Mesendoderm (in vitro differentiated cells): ENCODE data around the gene PLPP7.

ENCODE experiments used
- DNase-seq: peaks from one replicate; pipeline ENCODE4 v3.0.0; 2013
- H2AK5ac ChIP-seq: 2 replicates; pipeline ENCODE4 v1.6.1; 2013; ENCODE audit warnings: low read length, inconsistent platforms
- H2BK120ac ChIP-seq: 2 replicates; pipeline ENCODE4 v1.6.1; 2013; ENCODE audit warnings: low read depth, mild to moderate bottlenecking, low read length, moderate library complexity, mixed read lengths
- H2BK15ac ChIP-seq: replicated peaks from 2 replicates; pipeline ENCODE4 v1.6.1; 2013; ENCODE audit warnings: low read depth, mild to moderate bottlenecking, moderate library complexity
- H2BK5ac ChIP-seq: 2 replicates; pipeline ENCODE4 v1.6.1; 2013; ENCODE audit warnings: low read length, inconsistent platforms
- H3K18ac ChIP-seq: 2 replicates; pipeline ENCODE4 v1.6.1; 2013; ENCODE audit warnings: mild to moderate bottlenecking, low read length, mixed read lengths
- H3K23ac ChIP-seq: one replicate; pipeline ENCODE4 v1.6.1; 2013; ENCODE audit warnings: low read length
- H3K27ac ChIP-seq: 2 replicates; pipeline ENCODE4 v1.5.1; 2013; ENCODE audit warnings: low read depth, mild to moderate bottlenecking, inconsistent platforms, low read length, moderate library complexity
- H3K27me3 ChIP-seq: 2 replicates; pipeline ENCODE4 v1.6.1; 2013; ENCODE audit warnings: low read length, control low read depth, mild to moderate bottlenecking, inconsistent platforms; ENCODE audit not compliant: insufficient read depth, poor library complexity
- H3K36me3 ChIP-seq: 2 replicates; pipeline ENCODE4 v1.6.1; 2013; ENCODE audit warnings: low read length, inconsistent platforms; ENCODE audit not compliant: control insufficient read depth, insufficient read depth
- H3K4ac ChIP-seq: one replicate; pipeline ENCODE4 v1.6.1; 2013; ENCODE audit warnings: low read depth, mild to moderate bottlenecking, low read length, moderate library complexity
- H3K4me1 ChIP-seq: 2 replicates; pipeline ENCODE4 v1.6.1; 2013; ENCODE audit warnings: low read depth, low read length, inconsistent platforms; ENCODE audit not compliant: control insufficient read depth
- H3K4me2 ChIP-seq: 2 replicates; pipeline ENCODE4 v1.6.1; 2013; ENCODE audit warnings: low read length
- H3K4me3 ChIP-seq: 2 replicates; pipeline ENCODE4 v1.5.1; 2013; ENCODE audit warnings: mild to moderate bottlenecking, low read length
- H3K56ac ChIP-seq: one replicate; pipeline ENCODE4 v1.6.1; 2013; ENCODE audit warnings: low read length
- H3K79me1 ChIP-seq: 2 replicates; pipeline ENCODE4 v1.6.1; 2013; ENCODE audit warnings: low read length, inconsistent platforms
- H3K79me2 ChIP-seq: 2 replicates; pipeline ENCODE4 v1.6.1; 2013; ENCODE audit warnings: mild to moderate bottlenecking, low read length; ENCODE audit not compliant: control insufficient read depth, insufficient read depth
- H3K9ac ChIP-seq: 2 replicates; pipeline ENCODE4 v1.6.1; 2013; ENCODE audit warnings: low read length, inconsistent platforms
- H4K5ac ChIP-seq: one replicate; pipeline ENCODE4 v1.6.1; 2013; ENCODE audit warnings: low read length
- H4K8ac ChIP-seq: one replicate; pipeline ENCODE4 v1.6.1; 2013; ENCODE audit warnings: low read depth, mild to moderate bottlenecking, control low read depth, low read length, moderate library complexity
- WGBS: extraction: QIAGEN DNeasy Blood & Tissue Kit; methylation state at CpG from one replicate; pipeline ENCODE4 v1.1.7; 2013; ENCODE audit warnings: low lambda C conversion rate, missing lambda C conversion rate; ENCODE audit not compliant: insufficient coverage; ENCODE audit errors: extremely low coverage; 5-methylcytosine and 5-hydroxymethylcytosine counted together

The PLPP7 gene

GRCh38 chr9:131253891-131254491 lies 35.5 kb upstream of the PLPP7 start:
- WGBS: no CpG with 5 or more reads among the region's 14 CpGs
- H2BK5ac ChIP-seq: no peak overlapping the region
- H2AK5ac ChIP-seq: no peak overlapping the region
- H4K8ac ChIP-seq: no peak overlapping the region
- no peaks in the 10 kb centered on the region for H3K4me1 ChIP-seq
- no peak overlapping the region for H4K5ac ChIP-seq
- no peak overlapping the region for H3K4me2 ChIP-seq
- H3K23ac ChIP-seq: no peak overlapping the region
- H3K18ac ChIP-seq: no peak overlapping the region
- H3K56ac ChIP-seq: no peak overlapping the region
- no peak overlapping the region for H3K4ac ChIP-seq
- no peaks in the 10 kb centered on the region for H3K27me3 ChIP-seq
- H3K9ac ChIP-seq: no peak overlapping the region
- no peak overlapping the region for H2BK120ac ChIP-seq
- H3K79me1 ChIP-seq: no peaks in the 10 kb centered on the region
- no peak overlapping the region for H3K27ac ChIP-seq
- no peaks in the 10 kb centered on the region for H3K36me3 ChIP-seq
- H3K4me3 ChIP-seq: no peak overlapping the region
- no peak overlapping the region for H2BK15ac ChIP-seq
- no peak for DNase-seq
- H3K79me2 ChIP-seq: no peaks in the 10 kb centered on the region

DNA sequence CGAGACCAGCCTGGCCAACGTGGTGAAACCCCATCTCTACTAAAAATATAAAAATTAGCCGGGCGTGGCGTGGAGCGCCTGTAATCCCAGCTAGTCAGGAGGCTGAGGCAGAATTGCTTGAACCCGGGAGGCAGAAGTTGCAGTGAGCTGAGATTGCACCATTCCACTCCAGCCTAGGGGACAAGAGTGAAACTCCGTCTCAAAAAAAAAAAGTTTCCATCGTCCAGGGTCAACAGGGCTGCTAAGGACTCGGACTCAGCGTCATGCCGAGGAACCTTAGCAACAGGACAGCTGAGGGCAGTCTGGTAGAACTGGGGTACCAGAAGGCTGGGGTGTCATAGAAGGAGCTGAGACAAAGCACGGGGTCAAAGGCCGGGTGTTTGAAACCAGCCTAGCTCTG lies 34.9 kb upstream of the PLPP7 start:
- Histone ChIP-seq H3K4me1 (no peaks in the 10 kb centered on the region), H3K27me3 (no peaks in the 10 kb centered on the region), H3K23ac (no peak overlapping the region), H3K56ac (no peak overlapping the region), H2BK120ac (no peak overlapping the region), H3K4ac (no peak overlapping the region), H3K36me3 (no peaks in the 10 kb centered on the region), H4K5ac (no peak overlapping the region), H3K4me2 (no peak overlapping the region), H3K79me1 (no peaks in the 10 kb centered on the region), H3K4me3 (no peak overlapping the region), H3K79me2 (no peaks in the 10 kb centered on the region), H2AK5ac (no peak overlapping the region), H3K9ac (no peak overlapping the region), H4K8ac (no peak overlapping the region), H3K27ac (no peak overlapping the region), H2BK5ac (no peak overlapping the region), H2BK15ac (no peak overlapping the region), H3K18ac (no peak overlapping the region)
- WGBS: no CpG with 5 or more reads among the region's 14 CpGs
- no peak for DNase-seq

- H3K79me1 ChIP-seq: no peaks in the 10 kb centered on the region
- H3K4me3 ChIP-seq: no peak overlapping the region
- H3K4me2 ChIP-seq: no peak overlapping the region
- no peaks in the 10 kb centered on the region for H3K36me3 ChIP-seq
- H3K4me1 ChIP-seq: no peaks in the 10 kb centered on the region
- no peak overlapping the region for H2BK5ac ChIP-seq
- no CpG with 5 or more reads among the region's 8 CpGs for WGBS
- no peak overlapping the region for H3K23ac ChIP-seq
- no peak overlapping the region for H4K8ac ChIP-seq
- no peaks in the 10 kb centered on the region for H3K79me2 ChIP-seq
- H3K9ac ChIP-seq: no peak overlapping the region
- no peak overlapping the region for H2BK15ac ChIP-seq
- H2AK5ac ChIP-seq: no peak overlapping the region
- no peak for DNase-seq
- no peak overlapping the region for H3K27ac ChIP-seq
- no peak overlapping the region for H3K56ac ChIP-seq
- no peak overlapping the region for H2BK120ac ChIP-seq
- no peaks in the 10 kb centered on the region for H3K27me3 ChIP-seq
- no peak overlapping the region for H4K5ac ChIP-seq
- no peak overlapping the region for H3K18ac ChIP-seq
- no peak overlapping the region for H3K4ac ChIP-seq
Observed at GRCh38 chr9:131255676-131256197, 33.8 kb upstream of the PLPP7 start.

DNA sequence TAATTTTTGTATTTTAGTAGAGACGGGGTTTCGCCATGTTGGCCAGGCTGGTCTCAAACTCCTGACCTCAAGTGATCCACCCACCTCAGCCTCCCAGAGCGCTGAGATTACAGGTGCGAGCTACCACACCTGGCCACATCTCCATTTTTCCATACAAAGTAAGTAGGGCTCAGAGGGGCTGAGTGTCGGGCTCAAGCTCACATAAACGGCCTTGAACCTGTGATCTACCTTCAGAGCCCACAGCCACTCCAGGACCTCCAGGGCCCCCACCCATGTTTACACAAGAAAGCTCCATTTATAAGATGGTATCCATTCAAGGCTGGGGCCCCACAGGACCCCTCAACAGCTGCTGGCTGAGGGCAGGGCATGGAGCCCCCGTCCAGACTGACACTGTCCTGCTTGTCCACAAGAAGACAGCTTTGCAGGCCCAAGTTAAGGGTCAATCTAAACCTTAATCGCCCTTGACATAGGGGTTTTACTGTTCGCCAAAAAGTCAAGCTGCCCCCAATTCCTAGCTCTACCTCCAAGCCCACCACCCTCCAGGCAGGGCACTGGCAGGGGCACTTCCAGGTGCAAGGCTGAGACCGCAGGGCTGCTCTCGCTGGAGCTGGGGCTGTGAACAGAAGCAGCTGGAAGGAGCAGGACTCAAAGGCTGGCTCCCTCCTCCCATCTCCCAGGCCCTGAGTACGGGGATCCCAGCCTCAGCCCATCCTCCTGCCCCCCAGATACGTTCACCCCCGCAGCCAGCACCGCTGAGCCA lies 32.1 kb upstream of the PLPP7 start:
- H2BK15ac ChIP-seq: no peak overlapping the region
- no peaks in the 10 kb centered on the region for H3K79me2 ChIP-seq
- no peak overlapping the region for H4K8ac ChIP-seq
- no peak overlapping the region for H3K9ac ChIP-seq
- no peak overlapping the region for H2BK5ac ChIP-seq
- no peaks in the 10 kb centered on the region for H3K36me3 ChIP-seq
- H3K18ac ChIP-seq: no peak overlapping the region
- no peak overlapping the region for H2AK5ac ChIP-seq
- no peak overlapping the region for H3K4ac ChIP-seq
- DNase-seq: no peak
- no peak overlapping the region for H3K4me3 ChIP-seq
- no peaks in the 10 kb centered on the region for H3K27me3 ChIP-seq
- H3K4me2 ChIP-seq: no peak overlapping the region
- no peaks in the 10 kb centered on the region for H3K79me1 ChIP-seq
- H4K5ac ChIP-seq: no peak overlapping the region
- H3K56ac ChIP-seq: no peak overlapping the region
- H2BK120ac ChIP-seq: no peak overlapping the region
- no peaks in the 10 kb centered on the region for H3K4me1 ChIP-seq
- WGBS: no CpG with 5 or more reads among the region's 15 CpGs
- no peak overlapping the region for H3K23ac ChIP-seq
- no peak overlapping the region for H3K27ac ChIP-seq

DNA sequence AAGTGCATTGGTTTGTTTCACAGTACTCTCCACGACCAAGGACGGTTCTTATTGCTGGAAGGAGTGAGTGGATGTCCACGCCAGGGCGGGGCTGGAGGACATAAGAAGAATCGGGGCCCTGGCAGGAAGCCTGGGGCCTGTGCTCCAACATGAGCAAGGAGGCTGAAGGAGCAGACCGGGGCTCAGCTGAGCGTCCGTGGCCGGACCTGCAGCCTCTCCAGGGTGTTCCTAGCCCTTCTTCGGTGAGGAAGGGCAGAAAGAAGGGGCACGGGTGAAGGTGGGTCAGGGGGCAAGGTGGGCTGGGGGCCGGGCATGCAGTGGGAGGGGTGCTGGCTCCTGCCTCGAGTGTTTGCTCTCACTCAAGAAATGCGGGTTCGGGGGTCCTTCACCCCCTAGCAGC lies 31.3 kb upstream of the PLPP7 start:
- no CpG with 5 or more reads among the region's 15 CpGs for WGBS
- Histone ChIP-seq H3K27ac (no peak overlapping the region), H2AK5ac (no peak overlapping the region), H3K23ac (no peak overlapping the region), H2BK5ac (no peak overlapping the region), H3K18ac (no peak overlapping the region), H3K56ac (no peak overlapping the region), H3K4me2 (no peak overlapping the region), H3K9ac (no peak overlapping the region), H3K4me1 (no peaks in the 10 kb centered on the region), H4K5ac (no peak overlapping the region), H3K79me1 (no peaks in the 10 kb centered on the region), H3K4ac (no peak overlapping the region), H3K36me3 (no peaks in the 10 kb centered on the region), H3K4me3 (no peak overlapping the region), H2BK120ac (no peak overlapping the region), H4K8ac (no peak overlapping the region), H3K27me3 (no peaks in the 10 kb centered on the region), H2BK15ac (no peak overlapping the region), H3K79me2 (no peaks in the 10 kb centered on the region)
- DNase-seq: no peak
